ENCODE measurements around the gene TNPO3. TPM values are rescaled to one million over a fixed set of nuclear protein-coding genes. Genes with fewer than 3 reads are reported as not detected.

TNPO3 gene
- total RNA-seq, 2 experiments from 2014 or later = 17.1 to 18.7 TPM

DNA sequence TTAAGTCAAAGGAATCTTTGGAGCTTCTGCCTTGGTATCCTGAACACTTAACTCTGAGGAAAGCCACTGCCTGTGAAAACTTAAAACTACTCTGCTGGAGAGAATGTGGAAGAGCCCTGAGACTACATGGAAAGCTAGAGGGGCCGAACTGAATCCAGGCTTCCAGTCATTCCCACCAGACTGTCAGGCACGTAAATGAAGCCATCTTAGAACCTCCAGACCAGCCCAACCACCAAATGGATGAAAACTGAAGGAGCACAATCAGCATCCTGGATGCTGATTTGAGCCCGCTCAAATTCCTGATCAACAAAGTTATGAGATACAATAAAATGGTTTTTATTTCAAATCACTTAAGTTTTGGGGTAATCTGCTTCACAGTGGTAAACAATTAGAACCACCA is 30.8 kb downstream of the TNPO3 start:
- intact Hi-C loops (cut with DNase I, micrococcal nuclease) = no loop called here
- Mint-ChIP-seq H3K27ac (no peak overlapping the region), H3K27me3 (no peaks in the 10 kb centered on the region), H3K4me3 (peak overlapping the region; percentile 3), H3K4me1 (ENCODE audit: low read depth) (peaks cover 60% of the 10 kb centered on the region), H3K9me3 (no peaks in the 10 kb centered on the region), H3K36me3 (ENCODE audit: low read depth) (peaks cover 22% of the 10 kb centered on the region)
- Histone ChIP-seq H3K36me3 (ENCODE audit: insufficient read depth, low read length) (peaks cover 12% of the 10 kb centered on the region), H3K4me3 (ENCODE audit: low read length) (no peak overlapping the region), H3K27me3 (ENCODE audit: control insufficient read depth in 1 of 2, insufficient read depth in 2 of 2, low read length in 2 of 2) (no peaks in the 10 kb centered on the region), H3K4me1 (ENCODE audit: insufficient read depth, low read length) (peaks cover 5% of the 10 kb centered on the region), H3K27ac (ENCODE audit: low read depth in 1 of 2, low read length in 2 of 2) (no peak overlapping the region), H3K9me3 (ENCODE audit: control insufficient read depth in 1 of 2, insufficient read depth in 1 of 2, low read length in 2 of 2) (no peaks in the 10 kb centered on the region)
- DNase-seq = no peak
- TF ChIP-seq, protein P1, sequence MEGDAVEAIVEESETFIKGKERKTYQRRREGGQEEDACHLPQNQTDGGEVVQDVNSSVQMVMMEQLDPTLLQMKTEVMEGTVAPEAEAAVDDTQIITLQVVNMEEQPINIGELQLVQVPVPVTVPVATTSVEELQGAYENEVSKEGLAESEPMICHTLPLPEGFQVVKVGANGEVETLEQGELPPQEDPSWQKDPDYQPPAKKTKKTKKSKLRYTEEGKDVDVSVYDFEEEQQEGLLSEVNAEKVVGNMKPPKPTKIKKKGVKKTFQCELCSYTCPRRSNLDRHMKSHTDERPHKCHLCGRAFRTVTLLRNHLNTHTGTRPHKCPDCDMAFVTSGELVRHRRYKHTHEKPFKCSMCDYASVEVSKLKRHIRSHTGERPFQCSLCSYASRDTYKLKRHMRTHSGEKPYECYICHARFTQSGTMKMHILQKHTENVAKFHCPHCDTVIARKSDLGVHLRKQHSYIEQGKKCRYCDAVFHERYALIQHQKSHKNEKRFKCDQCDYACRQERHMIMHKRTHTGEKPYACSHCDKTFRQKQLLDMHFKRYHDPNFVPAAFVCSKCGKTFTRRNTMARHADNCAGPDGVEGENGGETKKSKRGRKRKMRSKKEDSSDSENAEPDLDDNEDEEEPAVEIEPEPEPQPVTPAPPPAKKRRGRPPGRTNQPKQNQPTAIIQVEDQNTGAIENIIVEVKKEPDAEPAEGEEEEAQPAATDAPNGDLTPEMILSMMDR (IDR thresholded peaks at IDR 0.05) = no peak
- ATAC-seq (ENCODE audit: poor library complexity) = no peak
- CTCF ChIA-PET = interaction anchor here (1.2 kb wide), 1 partner anchor 67 kb away, joined by 3 read pairs; no protein-coding TSS in a partner anchor
- POLR2A ChIA-PET = no interaction called here

DNA sequence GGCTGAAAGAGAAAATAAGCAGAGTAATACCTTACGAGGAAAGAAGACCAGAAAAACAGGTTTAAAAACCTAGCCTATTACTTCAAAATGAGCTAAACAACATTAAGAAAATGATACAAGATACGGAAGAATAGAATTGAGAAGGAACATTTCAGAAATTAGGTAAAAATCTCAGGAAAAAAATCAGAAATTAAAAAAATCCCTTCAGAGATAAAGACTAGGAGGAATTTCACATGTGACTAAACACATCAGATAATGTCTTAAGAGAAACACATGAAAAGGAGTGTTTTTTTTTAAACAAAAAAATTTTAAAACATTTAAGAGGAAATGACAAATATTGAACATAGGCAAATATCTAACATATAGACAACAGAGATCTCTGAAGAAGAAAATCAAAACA is 33.3 kb downstream of the TNPO3 start:
- Histone ChIP-seq H3K27ac (ENCODE audit: low read depth in 1 of 2, low read length in 2 of 2) (no peak overlapping the region), H3K9me3 (ENCODE audit: control insufficient read depth in 1 of 2, insufficient read depth in 1 of 2, low read length in 2 of 2) (no peaks in the 10 kb centered on the region), H3K36me3 (ENCODE audit: insufficient read depth, low read length) (peaks cover 18% of the 10 kb centered on the region), H3K27me3 (ENCODE audit: control insufficient read depth in 1 of 2, insufficient read depth in 2 of 2, low read length in 2 of 2) (no peaks in the 10 kb centered on the region), H3K4me3 (ENCODE audit: low read length) (no peak overlapping the region), H3K4me1 (ENCODE audit: insufficient read depth, low read length) (no peaks in the 10 kb centered on the region)
- H3K4me1 Mint-ChIP-seq (ENCODE audit: low read depth) = peaks cover 53% of the 10 kb centered on the region
- no peak overlapping the region for H3K4me3 Mint-ChIP-seq
- ChIA-PET CTCF (no interaction called here), POLR2A (interaction anchor here (0.8 to 1.1 kb wide), 2 partner anchors 15 to 43 kb away, joined by 3 to 5 read pairs; no protein-coding TSS in a partner anchor)
- DNase-seq = no peak
- intact Hi-C loops (cut with DNase I, micrococcal nuclease) = no loop called here
- H3K9me3 Mint-ChIP-seq = no peaks in the 10 kb centered on the region
- H3K27me3 Mint-ChIP-seq = no peaks in the 10 kb centered on the region
- no peak overlapping the region for H3K27ac Mint-ChIP-seq
- peaks cover 28% of the 10 kb centered on the region for H3K36me3 Mint-ChIP-seq (ENCODE audit: low read depth)
- no peak for ATAC-seq (ENCODE audit: poor library complexity)
- TF ChIP-seq, protein P1 (IDR thresholded peaks at IDR 0.05) = no peak

DNA sequence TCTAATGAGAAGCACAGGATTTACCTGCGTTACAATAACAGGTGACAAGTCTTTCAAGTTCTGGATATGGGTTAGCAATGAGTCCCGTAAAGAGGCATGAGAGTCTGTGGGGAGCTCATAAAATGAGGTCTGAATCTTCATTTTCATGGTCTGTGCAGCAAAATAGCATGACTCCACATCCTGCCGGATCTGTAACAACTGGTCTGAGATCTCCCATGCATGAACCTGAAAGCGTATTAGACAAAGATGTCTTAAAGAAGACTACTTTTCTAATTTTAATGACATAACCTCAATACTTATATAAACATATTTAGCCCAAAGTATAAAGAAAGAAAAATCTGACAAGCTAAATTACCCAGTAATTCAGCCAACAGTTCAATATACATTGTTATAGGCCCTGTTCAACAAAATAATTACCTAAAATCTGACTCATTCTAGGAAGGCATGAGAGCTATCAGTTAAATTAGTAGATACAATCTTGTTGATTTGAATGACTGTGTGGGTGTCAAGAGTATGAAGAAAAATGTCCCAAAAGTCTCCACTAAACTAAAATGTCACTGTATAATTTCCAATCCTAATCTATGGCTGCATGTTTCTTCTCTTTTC is 36.9 kb downstream of the TNPO3 start:
- H3K36me3 Mint-ChIP-seq (ENCODE audit: low read depth) = peaks cover 55% of the 10 kb centered on the region
- Histone ChIP-seq H3K9me3 (ENCODE audit: control insufficient read depth in 1 of 2, insufficient read depth in 1 of 2, low read length in 2 of 2) (no peaks in the 10 kb centered on the region), H3K27ac (ENCODE audit: low read depth in 1 of 2, low read length in 2 of 2) (no peak overlapping the region), H3K27me3 (ENCODE audit: control insufficient read depth in 1 of 2, insufficient read depth in 2 of 2, low read length in 2 of 2) (no peaks in the 10 kb centered on the region), H3K4me1 (ENCODE audit: insufficient read depth, low read length) (no peaks in the 10 kb centered on the region), H3K4me3 (ENCODE audit: low read length) (no peak overlapping the region), H3K36me3 (ENCODE audit: insufficient read depth, low read length) (peaks cover 51% of the 10 kb centered on the region)
- DNase-seq (no peak), ATAC-seq (ENCODE audit: poor library complexity) (no peak)
- H3K4me1 Mint-ChIP-seq (ENCODE audit: low read depth) = peaks cover 38% of the 10 kb centered on the region
- no peak overlapping the region for H3K27ac Mint-ChIP-seq
- no peaks in the 10 kb centered on the region for H3K27me3 Mint-ChIP-seq
- intact Hi-C loops (cut with DNase I, micrococcal nuclease) = loop anchor here in 1 of 2 experiments (10.0 kb wide), 1 partner anchor 77 kb away; no protein-coding TSS in a partner anchor
- POLR2A ChIA-PET = interaction anchor here (1.1 kb wide), 1 partner anchor 37 kb away, joined by 3 read pairs; the partner anchor contains the start of gene TNPO3
- CTCF ChIA-PET = no interaction called here
- H3K4me3 Mint-ChIP-seq = no peak overlapping the region
- TF ChIP-seq, protein P1 (IDR thresholded peaks at IDR 0.05) = no peak
- H3K9me3 Mint-ChIP-seq = no peaks in the 10 kb centered on the region

Data from CD4-positive, alpha-beta T cell (primary cell).